Measurements from ENCODE around the gene HAL. TPM values are rescaled to one million over a fixed set of nuclear protein-coding genes. Genes with fewer than 3 reads are reported as not detected.

HAL gene
- total and polyA plus RNA-seq, 2 of the 13 experiments (the other 11 are each of a cell fraction or from before 2014, with no cell fraction given): 0.89 to 37.8 TPM

GRCh38 chr12:95966287-95966870, 29.8 kb downstream of the HAL start (continued):
- peak; percentile 61; the same call in 1 of the 2 replicates for TF ChIP-seq HIC2 (CRISPR knock-in tag; IDR thresholded peaks at IDR 0.05; ENCODE audit: low read depth)
- 0 out of 2 replicates have a peak, but pooled peaks have one; percentile 43 for TF ChIP-seq PAF1 (CRISPR knock-in tag; IDR thresholded peaks at IDR 0.05)
- peak; percentile 73; the same call in 1 of the 2 replicates for TF ChIP-seq TBX2 (CRISPR knock-in tag; IDR thresholded peaks at IDR 0.05; ENCODE audit: borderline replicate concordance)
- TF ChIP-seq SNAPC2 (CRISPR knock-in tag; IDR thresholded peaks at IDR 0.05): peak; percentile 48; the same call in 1 of the 2 replicates
- TF ChIP-seq IKZF5 (CRISPR knock-in tag; IDR thresholded peaks at IDR 0.05): peak; percentile 64
- TF ChIP-seq HOXA7 (CRISPR knock-in tag; IDR thresholded peaks at IDR 0.05): no peak
- TF ChIP-seq SOX6 (IDR thresholded peaks at IDR 0.05): no peak
- TF ChIP-seq SOX6 (CRISPR knock-in tag; IDR thresholded peaks at IDR 0.05): peak; percentile 80
- TF ChIP-seq ZNF772 (CRISPR knock-in tag; IDR thresholded peaks at IDR 0.05): peak; percentile 65; the same call in 1 of the 2 replicates
- 0 out of 2 replicates have a peak, but pooled peaks have one; percentile 49 for TF ChIP-seq ZBED4 (CRISPR knock-in tag; IDR thresholded peaks at IDR 0.05; ENCODE audit: borderline replicate concordance)
- TF ChIP-seq FLYWCH1 (CRISPR knock-in tag; IDR thresholded peaks at IDR 0.05): no peak
- TF ChIP-seq KMT2B (CRISPR knock-in tag; IDR thresholded peaks at IDR 0.05): peak; percentile 53; the same call in 1 of the 2 replicates
- TF ChIP-seq ZNF263 (CRISPR knock-in tag; IDR thresholded peaks at IDR 0.05): no peak
- peak; percentile 53 for TF ChIP-seq ZNF574 (CRISPR knock-in tag; IDR thresholded peaks at IDR 0.05)
- TF ChIP-seq FOXA3 (CRISPR knock-in tag; IDR thresholded peaks at IDR 0.05): peak; percentile 98
- peak; percentile 72 for TF ChIP-seq HOXA3 (CRISPR knock-in tag; IDR thresholded peaks at IDR 0.05)
- no peak for TF ChIP-seq ZNF850 (CRISPR knock-in tag; conservative IDR thresholded peaks at IDR 0.05)
- peak; percentile 37; the same call in 1 of the 2 replicates for TF ChIP-seq KAT8 (CRISPR knock-in tag; IDR thresholded peaks at IDR 0.05)
- TF ChIP-seq IRF2 (CRISPR knock-in tag; IDR thresholded peaks at IDR 0.05): peak; percentile 80
- TF ChIP-seq GATAD2A (CRISPR knock-in tag; IDR thresholded peaks at IDR 0.05): peak; percentile 89
- TF ChIP-seq MTA1 (CRISPR knock-in tag; IDR thresholded peaks at IDR 0.05; ENCODE audit: borderline replicate concordance): no peak
- peak; percentile 54; the same call in 1 of the 2 replicates for TF ChIP-seq PHF21A (CRISPR knock-in tag; IDR thresholded peaks at IDR 0.05)
